Gastroesophageal sphincter (tissue), 3 donors: ENCODE results near the gene METTL21C.

ENCODE experiments used
- POLR2A ChIP-seq, 2 donors: fragments of 450-650 bp; IDR thresholded peaks; one replicate each; pipeline ENCODE4 v1.6.1; 2017; ENCODE audit warnings: antibody characterized with exemption in 2 of 2, mild to moderate bottlenecking in 2 of 2, moderate library complexity in 1 of 2
- TF ChIP-seq, protein P1 (sequence below), 4 experiments: fragments of 200-600 bp in 2 of 4; fragments of 450-650 bp in 2 of 4; sonication (generic) in 1 of 4; IDR thresholded peaks; one replicate each; pipeline ENCODE4 v1.5.1; 2017 to 2019; ENCODE audit warnings: antibody characterized with exemption in 4 of 4, mild to moderate bottlenecking in 2 of 4, moderate library complexity in 2 of 4

DNA sequence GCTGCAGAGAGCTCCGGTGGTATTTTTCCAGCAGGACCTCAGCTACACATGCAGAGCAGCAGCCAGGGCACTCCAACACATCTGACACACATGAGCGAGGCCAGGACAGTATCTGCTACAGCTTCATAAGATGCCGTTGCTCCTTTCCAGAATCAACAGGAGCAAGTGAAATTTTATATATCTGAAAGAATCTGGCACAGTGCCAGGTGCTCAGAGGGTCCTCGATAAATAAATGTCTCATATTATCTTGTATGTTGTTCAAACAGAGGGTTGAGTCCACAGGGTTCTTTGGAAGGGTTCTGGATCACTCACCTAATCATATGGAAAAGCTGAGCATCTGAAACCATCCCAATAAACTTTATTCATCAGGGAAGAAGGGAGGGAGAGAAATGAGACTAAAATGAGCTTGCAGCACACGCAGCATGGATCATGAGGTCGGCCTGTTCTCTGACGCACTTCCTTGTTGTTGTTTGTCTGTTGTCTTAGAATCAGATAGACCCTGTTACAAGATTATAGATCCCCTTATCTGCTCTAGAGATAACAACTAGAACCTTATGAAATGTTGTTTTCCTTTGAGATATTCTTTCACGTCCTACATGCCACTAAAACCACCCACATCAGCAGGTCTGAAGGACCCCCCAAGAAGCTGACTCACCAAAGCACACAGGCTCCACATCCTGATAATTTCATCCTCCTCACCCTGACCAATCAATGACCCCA, 3.2 kb upstream of the METTL21C start:
- TF ChIP-seq, protein P1, sequence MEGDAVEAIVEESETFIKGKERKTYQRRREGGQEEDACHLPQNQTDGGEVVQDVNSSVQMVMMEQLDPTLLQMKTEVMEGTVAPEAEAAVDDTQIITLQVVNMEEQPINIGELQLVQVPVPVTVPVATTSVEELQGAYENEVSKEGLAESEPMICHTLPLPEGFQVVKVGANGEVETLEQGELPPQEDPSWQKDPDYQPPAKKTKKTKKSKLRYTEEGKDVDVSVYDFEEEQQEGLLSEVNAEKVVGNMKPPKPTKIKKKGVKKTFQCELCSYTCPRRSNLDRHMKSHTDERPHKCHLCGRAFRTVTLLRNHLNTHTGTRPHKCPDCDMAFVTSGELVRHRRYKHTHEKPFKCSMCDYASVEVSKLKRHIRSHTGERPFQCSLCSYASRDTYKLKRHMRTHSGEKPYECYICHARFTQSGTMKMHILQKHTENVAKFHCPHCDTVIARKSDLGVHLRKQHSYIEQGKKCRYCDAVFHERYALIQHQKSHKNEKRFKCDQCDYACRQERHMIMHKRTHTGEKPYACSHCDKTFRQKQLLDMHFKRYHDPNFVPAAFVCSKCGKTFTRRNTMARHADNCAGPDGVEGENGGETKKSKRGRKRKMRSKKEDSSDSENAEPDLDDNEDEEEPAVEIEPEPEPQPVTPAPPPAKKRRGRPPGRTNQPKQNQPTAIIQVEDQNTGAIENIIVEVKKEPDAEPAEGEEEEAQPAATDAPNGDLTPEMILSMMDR (IDR thresholded peaks at IDR 0.05), result no peak
- TF ChIP-seq POLR2A (IDR thresholded peaks at IDR 0.05), result no peak
